ENCODE measurements around the gene RBSN.

RBSN gene

DNA sequence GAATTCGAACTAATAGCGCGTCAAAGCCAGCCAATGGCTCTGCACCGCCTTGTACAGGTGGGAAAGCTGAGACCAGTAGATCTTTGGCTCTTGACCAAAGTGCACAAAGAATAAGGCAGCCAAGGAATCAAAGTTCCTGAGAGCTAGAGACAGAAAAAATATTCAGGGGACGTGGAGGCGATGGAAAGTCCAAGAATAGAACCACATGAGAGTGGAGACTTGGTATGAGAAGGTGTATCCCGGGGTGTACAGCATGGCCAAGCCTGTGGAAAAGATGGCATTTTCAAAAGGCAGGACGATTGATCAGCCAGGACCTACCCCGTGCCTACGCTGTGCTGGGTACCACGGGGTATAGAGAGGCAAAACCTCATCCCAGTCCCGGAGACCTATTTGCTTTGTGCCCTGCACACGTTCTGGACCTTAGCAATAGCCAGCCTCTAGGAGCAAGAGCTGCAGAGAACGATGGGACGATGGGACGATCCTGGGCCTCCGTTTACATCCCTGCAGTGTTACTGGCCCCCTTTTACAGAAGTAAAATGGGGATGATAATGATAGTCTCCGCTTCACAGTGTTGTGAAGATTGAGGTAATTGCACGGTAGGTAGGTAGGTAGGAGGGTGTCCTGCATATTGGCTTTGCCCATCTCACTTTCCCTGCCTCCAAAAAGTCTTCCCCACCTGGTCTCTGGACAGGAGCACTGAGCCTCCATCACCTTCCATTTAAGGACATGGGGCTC, 583 bp upstream of the RBSN start:
- no peak for DNase-seq (ENCODE audit: low read depth in 2 of 2, low spot score in 1 of 2)

GRCh38 chr3:15097891-15098290, 1.1 kb downstream of the RBSN start:
- no peak for DNase-seq (ENCODE audit: low read depth in 2 of 2, low spot score in 1 of 2)

GRCh38 chr3:15096046-15096445, 2.9 kb downstream of the RBSN start:
- no peak for DNase-seq (ENCODE audit: low read depth in 2 of 2, low spot score in 1 of 2)

GRCh38 chr3:15094187-15094875, 4.6 kb downstream of the RBSN start:
- DNase-seq (ENCODE audit: low read depth in 2 of 2, low spot score in 1 of 2), result no peak

DNA sequence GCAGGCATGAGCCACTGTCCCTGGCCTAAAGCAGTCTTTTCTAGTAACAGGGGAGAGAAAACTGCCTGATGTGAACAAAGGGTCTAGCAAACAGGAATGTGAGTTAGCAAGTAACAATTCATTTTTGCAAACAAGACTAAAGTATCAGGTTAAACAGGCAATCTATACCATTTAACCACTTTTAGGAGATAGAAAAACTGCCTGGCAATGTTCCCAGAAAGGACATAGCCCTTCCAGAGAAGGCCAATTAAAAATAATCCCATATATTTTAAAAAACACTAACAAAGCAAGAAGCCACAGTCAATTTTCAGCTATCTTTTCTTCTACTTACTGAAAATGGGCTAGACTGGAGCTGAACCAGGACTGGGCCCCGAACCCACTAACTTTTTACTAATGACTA, 6.3 kb downstream of the RBSN start:
- DNase-seq (ENCODE audit: low read depth in 2 of 2, low spot score in 1 of 2), result no peak

GRCh38 chr3:15091575-15091974, 7.4 kb downstream of the RBSN start:
- no peak for DNase-seq (ENCODE audit: low read depth in 2 of 2, low spot score in 1 of 2)

DNA sequence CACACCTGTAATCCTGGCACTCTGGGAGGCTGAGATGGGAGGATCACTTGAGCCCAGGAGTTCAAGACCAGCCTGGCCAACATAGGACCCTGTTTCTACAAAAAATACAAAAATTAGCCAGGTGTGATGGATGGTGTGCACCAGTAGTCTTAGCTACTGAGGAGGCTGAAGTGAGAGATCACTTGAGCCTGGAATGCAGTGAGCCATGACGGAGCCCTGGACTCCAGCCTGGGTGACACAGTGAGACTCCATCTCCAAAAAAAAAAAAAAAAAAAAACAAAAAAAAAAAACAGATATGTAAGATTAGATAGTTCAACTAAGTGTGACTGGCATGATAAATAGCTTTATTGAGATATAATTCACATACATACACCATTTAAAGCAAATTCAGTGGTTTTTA, 9.7 kb downstream of the RBSN start:
- no peak for DNase-seq (ENCODE audit: low read depth in 2 of 2, low spot score in 1 of 2)

GRCh38 chr3:15086699-15087098, 12.2 kb downstream of the RBSN start:
- no peak for DNase-seq (ENCODE audit: low read depth in 2 of 2, low spot score in 1 of 2)

DNA sequence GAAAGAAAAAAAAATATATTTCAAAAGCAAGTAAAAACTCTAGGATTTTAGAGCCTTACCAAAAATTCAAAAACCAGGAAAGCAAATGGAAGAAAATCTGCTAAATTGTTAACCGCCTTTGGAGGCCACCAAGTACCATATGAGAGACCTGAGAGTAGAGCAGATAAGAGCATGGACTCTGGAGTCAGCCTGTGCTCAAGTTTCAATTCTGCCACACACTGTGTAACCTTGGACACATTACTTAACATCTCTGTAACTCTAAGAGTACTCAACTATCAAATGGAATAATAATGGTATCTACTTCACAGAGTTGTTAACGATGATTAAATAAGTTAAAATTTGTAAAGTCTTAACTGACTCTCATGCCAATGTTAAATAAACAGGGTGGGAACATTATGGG, 12.7 kb downstream of the RBSN start:
- no peak for DNase-seq (ENCODE audit: low read depth in 2 of 2, low spot score in 1 of 2)

DNA sequence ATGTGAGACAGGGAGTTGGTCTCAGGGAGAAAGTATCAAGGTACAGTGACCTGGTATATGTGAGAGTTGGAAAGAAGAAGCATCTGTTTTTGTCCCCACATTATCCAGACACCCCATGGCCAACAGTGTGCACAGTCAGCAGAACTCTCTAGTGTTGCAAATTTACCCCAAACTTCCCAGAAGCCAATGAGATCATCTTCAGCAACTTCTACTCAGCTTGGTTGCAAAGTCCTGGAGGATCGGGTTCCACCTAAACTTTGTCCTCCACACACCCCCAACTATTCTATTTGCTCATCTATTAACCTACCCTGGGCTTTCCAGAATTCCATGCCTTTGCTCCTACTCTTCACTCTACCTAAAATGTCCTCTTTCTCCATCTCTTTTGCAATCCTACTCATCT, 15.7 kb downstream of the RBSN start:
- DNase-seq (ENCODE audit: low read depth in 2 of 2, low spot score in 1 of 2), result no peak

GRCh38 chr3:15081960-15082664, 16.8 kb downstream of the RBSN start:
- DNase-seq (ENCODE audit: low read depth in 2 of 2, low spot score in 1 of 2), result no peak

DNA sequence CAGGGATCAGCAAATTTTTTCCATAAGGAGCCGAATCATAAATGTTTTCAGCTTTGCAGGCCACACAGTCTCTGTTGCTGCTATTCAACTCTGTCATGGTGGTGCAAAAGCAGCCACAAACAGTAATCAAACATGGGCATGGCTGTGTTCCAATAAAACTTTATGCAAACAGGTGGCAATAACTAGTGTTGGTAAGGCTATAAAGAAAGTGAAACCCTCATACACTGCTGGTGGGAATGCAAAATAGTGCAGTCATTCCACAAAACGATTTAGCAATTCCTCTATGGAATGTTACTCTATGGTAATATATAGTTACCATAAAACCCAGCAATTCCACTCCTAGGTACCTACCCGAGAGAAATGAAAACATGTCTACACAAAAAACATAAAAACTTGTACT, 19.9 kb downstream of the RBSN start:
- no peak for DNase-seq (ENCODE audit: low read depth in 2 of 2, low spot score in 1 of 2)

- DNase-seq (ENCODE audit: low read depth in 2 of 2, low spot score in 1 of 2), result no peak
Measured at GRCh38 chr3:15074500-15074899, 24.4 kb downstream of the RBSN start.

DNA sequence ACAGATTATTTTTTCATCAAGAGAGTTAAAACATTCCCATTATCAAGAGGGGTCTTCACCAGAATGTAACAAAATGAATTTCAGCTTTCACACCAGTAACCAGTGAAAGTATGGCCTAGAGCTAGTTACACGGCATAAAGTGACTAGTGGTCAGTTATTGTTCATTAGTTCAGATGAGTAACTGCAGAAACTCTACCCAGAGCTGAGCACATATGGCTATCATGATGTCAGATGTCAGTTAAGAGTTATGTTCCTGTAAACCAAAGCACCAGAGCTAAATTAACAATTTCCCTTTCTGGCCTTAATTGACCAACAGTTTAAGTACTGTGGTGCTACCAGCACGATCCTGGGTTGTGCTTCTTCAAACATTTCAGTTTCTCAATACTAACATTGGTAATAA, 27.2 kb downstream of the RBSN start:
- DNase-seq (ENCODE audit: low read depth in 2 of 2, low spot score in 1 of 2), result no peak

GRCh38 chr3:15069441-15069840, 29.5 kb downstream of the RBSN start:
- DNase-seq (ENCODE audit: low read depth in 2 of 2, low spot score in 1 of 2), result no peak

DNA sequence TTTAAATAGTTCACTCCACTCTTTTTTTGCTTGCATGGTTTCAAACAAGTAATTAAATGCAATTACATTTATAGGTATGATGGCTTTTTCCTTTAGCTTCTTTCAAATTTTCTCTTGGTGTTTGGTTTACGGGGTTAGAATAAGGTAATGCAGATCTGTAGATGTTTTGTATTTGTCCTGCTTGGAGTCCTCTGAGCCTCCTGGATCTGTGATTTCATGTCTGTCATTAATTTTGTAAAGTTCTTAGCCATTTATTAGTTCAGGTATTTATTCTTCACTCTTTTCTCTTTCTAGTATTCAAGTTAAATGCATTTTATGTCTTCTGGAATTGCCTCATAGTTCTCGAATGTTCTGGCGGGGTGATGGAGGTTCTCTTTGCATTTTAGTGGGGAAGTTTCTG, 32.5 kb downstream of the RBSN start:
- no peak for DNase-seq (ENCODE audit: low read depth in 2 of 2, low spot score in 1 of 2)

DNA sequence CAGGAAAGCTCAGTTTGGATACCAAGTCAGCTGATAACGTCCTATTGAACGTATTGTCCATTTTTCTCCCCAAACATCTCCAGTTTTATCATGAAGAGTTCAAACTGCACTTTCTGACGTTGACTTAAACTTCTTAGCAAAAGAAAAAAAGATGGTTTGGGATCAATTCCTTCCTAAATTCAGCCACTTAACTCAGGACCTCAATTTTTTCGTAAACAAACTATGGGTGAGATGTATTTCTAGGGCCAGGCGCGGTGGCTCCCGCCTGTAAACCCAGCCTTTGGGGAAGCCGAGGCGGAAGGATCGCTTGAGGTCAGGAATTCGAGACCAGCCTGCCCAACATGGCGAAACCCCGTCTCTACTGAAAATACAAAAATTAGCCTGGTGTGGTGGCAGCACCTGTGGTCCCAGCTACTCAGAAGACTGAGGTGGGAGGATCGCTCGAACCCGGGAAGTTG, 33.4 kb downstream of the RBSN start:
- DNase-seq (ENCODE audit: low read depth in 2 of 2, low spot score in 1 of 2), result no peak

DNA sequence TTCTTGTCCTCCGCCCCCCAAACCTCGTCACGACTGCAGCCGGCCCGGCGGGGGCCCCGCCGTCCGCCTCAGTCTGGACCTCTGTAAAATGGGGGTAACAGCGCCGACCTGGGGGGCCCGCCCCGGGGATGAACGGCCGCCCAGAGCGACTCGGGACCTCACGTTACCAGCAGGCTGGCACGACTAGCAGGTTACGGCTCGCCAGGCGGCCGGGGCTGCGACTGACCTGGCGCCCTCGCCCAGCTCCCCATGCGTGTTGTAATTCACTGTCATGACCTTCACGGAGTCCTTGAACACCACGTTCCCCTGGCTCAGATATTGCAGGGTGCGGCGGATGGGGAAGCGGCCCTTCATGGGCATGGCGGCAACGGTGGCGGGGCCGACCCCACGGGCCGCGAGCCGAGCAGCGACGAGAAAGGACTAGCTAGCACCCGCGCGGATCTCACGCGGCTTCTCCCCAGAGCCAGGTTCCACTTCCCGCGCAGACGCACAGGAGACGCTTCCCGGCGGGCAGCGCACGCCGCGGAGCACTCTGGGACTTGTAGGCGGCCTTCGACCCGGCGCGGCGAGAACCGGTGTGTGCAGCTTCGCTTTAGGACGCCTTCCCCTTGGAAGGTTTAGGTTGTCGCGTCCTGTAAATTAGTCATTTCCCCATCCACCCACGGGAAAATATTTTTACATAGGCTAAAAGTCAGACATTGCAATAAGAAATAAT, 34.0 kb downstream of the RBSN start, which contains the start of gene MRPS25:
TSS of gene MRPS25 (minus strand) at position 481 of the 715 bp plus-strand sequence. CDS start at position 360, 121 bp downstream.
- DNase-seq (ENCODE audit: low read depth in 2 of 2, low spot score in 1 of 2), result peak; percentile 69 to 80

- DNase-seq (ENCODE audit: low read depth in 2 of 2, low spot score in 1 of 2), result no peak
Measured at GRCh38 chr3:15064299-15064834, 34.6 kb downstream of the RBSN start.

GRCh38 chr3:15063656-15064286, 35.2 kb downstream of the RBSN start:
- no peak for DNase-seq (ENCODE audit: low read depth in 2 of 2, low spot score in 1 of 2)

GRCh38 chr3:15063238-15063637, 35.7 kb downstream of the RBSN start:
- DNase-seq (ENCODE audit: low read depth in 2 of 2, low spot score in 1 of 2), result no peak

All from stimulated activated CD8-positive, alpha-beta memory T cell treated with anti-CD3 and anti-CD28 coated beads, Interleukin-4, amount 100 ng/mL, for 4 hours (primary cell).